ENCODE data around the gene INIP.

INIP gene

GRCh38 chr9:112665347-112665746 lies 52.6 kb downstream of the INIP start:
- no peak for DNase-seq

- DNase-seq = no peak
Observed at GRCh38 chr9:112664531-112664930, 53.4 kb downstream of the INIP start.

- no peak for DNase-seq
Observed at GRCh38 chr9:112663681-112664080, 54.2 kb downstream of the INIP start.

DNA sequence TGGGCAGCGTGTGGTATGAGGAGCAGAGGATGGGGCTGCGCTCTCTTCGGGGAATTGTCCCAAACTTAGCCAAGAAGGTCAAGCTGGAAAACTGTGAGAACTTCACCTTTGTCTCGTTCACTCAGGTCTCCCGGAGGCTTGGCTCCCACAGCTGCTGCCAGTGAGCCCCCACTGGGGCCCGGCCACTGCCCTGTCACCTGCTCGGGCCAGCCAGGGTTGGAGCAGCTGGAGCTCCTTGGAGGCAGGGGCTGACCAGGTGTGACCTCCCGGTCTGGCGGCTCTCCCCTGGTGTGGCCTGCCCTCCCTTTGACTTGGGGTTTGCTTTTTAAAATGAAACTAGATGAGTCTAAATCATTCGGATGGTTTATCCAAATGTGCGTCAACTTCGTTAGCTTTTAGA lies 58.0 kb downstream of the INIP start:
- DNase-seq = no peak

GRCh38 chr9:112655668-112656067 lies 62.2 kb downstream of the INIP start:
- DNase-seq = no peak

DNA sequence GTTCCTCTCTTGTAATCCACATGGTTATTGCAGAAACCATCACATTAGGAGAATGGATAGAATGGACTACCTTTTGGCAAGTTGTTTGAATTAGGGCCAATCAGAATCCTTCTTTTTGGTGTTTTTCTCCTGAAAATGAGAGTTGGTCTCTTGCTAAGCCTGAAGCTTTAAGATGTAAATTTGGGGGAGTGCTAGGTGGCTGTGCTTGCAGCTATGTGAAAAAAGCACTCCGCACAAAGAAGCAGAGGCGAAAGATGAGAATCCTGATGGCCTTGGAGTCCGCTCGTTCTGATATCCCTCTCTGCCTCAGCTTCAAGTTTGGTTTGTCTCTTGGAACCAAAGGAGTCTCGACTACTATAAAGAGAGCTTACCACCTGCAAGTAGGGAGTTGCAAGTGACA lies 63.6 kb downstream of the INIP start:
- no peak for DNase-seq

GRCh38 chr9:112648624-112649023 lies 69.3 kb downstream of the INIP start:
- DNase-seq = no peak

DNA sequence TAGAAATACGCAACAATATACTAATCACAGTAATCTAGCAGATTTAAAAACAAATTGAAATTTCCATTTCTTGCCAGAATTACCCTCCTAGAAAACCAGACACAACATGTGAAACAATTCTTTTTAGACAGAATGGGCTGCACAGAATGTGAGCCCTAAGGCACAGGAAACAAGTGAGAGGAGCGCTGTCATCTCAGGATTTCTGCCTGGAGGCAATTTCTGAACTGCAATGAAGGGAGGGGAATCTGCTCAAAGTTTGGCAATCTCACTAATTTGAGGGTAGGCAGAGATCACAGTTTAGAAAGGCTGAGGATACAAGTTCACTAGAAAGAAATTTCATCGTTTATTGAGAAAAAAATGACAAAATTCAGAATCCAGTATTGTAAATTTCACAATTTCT lies 70.3 kb downstream of the INIP start:
- no peak for DNase-seq

DNA sequence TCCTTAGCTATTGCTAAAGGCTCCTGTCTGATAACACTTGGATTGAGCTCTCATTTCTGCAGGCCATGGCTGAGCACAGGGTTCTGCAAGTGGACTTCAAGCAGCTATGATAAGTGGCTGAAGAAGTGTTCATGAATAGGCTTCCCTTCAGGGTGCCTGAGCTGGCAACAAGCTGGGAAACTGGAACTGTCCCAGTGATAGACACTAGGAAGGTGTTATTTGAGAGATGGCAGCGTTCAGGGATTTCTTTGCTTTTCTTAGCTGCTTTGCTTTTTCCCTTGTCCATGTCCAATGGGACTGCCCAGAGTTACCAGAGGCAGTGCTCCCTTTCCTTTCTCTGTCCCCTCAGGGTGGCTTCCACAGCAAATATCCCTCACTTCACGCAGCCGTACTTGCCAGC lies 75.8 kb downstream of the INIP start:
- no peak for DNase-seq

DNA sequence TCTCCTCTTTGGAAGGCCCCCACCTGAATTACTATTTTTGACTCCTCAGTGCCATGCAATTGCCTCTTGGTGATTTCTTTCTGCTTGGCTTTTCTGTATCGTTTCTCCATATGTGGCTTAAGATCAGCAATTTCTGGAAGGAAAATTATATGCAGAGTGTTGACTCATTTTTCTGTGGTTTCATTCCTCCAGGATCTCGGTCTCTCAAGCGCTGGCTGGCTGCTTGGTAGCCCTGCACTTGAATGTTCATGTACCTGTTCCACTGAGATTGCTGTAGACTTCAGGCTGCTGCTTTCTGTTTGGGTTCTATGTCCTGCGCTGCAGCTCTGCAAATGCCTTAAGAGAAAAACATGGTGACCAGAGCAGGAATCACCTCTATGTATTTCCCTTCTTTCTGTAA lies 77.6 kb downstream of the INIP start:
- no peak for DNase-seq
